ENCODE measurements around the gene FAM107B.

DNA sequence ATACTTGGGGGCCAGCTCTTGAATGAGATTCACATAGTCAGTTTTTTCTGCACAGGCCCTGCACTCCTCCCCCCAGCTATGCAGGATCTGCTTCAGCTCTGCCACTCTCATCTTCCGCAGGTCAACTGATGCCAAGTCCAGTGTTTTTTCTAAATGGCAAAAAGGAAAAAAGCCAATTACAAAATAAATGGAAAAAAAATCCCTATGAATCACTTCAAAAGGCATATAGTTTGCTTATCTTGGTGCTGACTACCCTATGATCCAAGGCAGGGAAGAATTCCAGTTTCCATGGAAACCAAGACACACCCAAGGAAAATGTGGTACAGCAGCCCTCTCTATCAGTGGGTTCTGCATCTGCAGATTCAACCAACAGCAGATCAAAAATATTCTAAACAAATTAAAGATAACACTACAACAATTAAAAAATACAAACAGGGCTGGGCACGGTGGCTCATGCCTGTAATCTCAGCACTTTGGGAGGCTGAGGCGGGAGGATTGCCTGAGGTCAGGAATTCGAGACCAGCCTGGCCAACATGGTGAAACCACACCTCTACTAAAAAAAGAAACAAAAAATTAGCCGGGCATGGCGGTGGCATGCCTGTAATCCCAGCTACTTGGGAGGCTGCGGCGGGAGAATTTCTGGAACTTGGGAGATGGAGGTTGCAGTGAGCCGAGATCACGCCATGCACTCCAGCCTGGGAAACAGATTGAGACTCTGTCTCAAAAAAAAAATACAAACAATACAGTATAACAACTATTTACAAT lies 45.5 kb upstream of the FAM107B start:
- TF ChIP-seq, protein P1, sequence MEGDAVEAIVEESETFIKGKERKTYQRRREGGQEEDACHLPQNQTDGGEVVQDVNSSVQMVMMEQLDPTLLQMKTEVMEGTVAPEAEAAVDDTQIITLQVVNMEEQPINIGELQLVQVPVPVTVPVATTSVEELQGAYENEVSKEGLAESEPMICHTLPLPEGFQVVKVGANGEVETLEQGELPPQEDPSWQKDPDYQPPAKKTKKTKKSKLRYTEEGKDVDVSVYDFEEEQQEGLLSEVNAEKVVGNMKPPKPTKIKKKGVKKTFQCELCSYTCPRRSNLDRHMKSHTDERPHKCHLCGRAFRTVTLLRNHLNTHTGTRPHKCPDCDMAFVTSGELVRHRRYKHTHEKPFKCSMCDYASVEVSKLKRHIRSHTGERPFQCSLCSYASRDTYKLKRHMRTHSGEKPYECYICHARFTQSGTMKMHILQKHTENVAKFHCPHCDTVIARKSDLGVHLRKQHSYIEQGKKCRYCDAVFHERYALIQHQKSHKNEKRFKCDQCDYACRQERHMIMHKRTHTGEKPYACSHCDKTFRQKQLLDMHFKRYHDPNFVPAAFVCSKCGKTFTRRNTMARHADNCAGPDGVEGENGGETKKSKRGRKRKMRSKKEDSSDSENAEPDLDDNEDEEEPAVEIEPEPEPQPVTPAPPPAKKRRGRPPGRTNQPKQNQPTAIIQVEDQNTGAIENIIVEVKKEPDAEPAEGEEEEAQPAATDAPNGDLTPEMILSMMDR (IDR thresholded peaks at IDR 0.05): no peak
- TF ChIP-seq POLR2A (IDR thresholded peaks at IDR 0.05): no peak

Data from right lobe of liver (tissue), 4 donors.